Right atrium auricular region (tissue), 2 donors: Measurements from ENCODE around the gene PHACTR1. TPM values are rescaled to one million over a fixed set of nuclear protein-coding genes. Genes with fewer than 3 reads are reported as not detected.

Source experiments
- DNase-seq: peaks from one replicate; pipeline ENCODE4 v3.0.0-alpha.2; 2019; ENCODE audit warnings: low spot score
- H3K27ac ChIP-seq, 2 donors: fragments of 200-600 bp; sonication (generic); 1 replicate in 1 of 2; 2 replicates in 1 of 2; pipeline ENCODE4 v1.5.1; 2016 to 2019
- H3K27me3 ChIP-seq, 2 donors: fragments of 200-600 bp; sonication (generic); one replicate each; pipeline versions ENCODE4 v1.5.1 to v1.6.0; 2017 to 2019
- H3K36me3 ChIP-seq: fragments of 200-600 bp; sonication (generic); one replicate; pipeline ENCODE4 v1.5.1; 2016
- H3K4me1 ChIP-seq, 2 donors: fragments of 200-600 bp; sonication (generic); one replicate each; pipeline versions ENCODE4 v1.5.1 to v1.6.0; 2017 to 2019
- H3K4me3 ChIP-seq, 2 donors: fragments of 200-600 bp; sonication (generic); 1 replicate in 1 of 2; 2 replicates in 1 of 2; pipeline ENCODE4 v1.5.1; 2017 to 2019; ENCODE audit warnings: mild to moderate bottlenecking in 1 of 2, moderate library complexity in 1 of 2
- H3K9me3 ChIP-seq, 2 donors: fragments of 200-600 bp; sonication (generic); one replicate each; pipeline ENCODE4 v1.5.1; 2019
- total RNA-seq, 2 donors: library from RNA; depleted of rRNA; stranded (reverse); fragments of >200 nt; gene quantifications; one replicate each; pipeline ENCODE4 v1.1.0, GENCODE V29; 2016
- TF ChIP-seq, protein P1 (sequence below), 2 donors: fragments of 200-600 bp; sonication (generic); IDR thresholded peaks; one replicate each; pipeline ENCODE4 v1.5.1; 2019; ENCODE audit warnings: antibody characterized with exemption in 2 of 2

PHACTR1 gene
- total RNA-seq, 2 donors from 2014 or later, result 19.1 to 46.0 TPM

DNA sequence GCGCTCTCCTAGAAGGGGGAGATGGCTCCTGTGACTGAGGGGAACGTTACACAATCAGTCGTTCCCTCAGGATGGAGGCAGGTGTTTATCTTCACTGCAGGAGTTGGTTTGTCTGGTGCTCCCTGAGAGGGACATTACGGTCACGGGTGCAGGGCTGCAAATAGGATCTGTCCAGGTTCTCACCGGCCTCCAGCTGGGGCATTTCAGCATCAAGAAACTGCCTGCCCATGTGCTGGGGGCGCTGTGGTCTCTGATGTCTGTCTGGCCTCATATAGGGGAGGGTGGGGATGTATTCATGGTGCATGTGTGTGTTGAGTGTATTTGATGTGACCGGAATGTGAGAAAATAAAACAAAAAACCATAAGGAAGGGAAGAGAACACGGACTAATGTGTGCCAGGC lies 534.7 kb downstream of the PHACTR1 start:
- H3K27me3 ChIP-seq, result no peaks in the 10 kb centered on the region
- TF ChIP-seq, protein P1, sequence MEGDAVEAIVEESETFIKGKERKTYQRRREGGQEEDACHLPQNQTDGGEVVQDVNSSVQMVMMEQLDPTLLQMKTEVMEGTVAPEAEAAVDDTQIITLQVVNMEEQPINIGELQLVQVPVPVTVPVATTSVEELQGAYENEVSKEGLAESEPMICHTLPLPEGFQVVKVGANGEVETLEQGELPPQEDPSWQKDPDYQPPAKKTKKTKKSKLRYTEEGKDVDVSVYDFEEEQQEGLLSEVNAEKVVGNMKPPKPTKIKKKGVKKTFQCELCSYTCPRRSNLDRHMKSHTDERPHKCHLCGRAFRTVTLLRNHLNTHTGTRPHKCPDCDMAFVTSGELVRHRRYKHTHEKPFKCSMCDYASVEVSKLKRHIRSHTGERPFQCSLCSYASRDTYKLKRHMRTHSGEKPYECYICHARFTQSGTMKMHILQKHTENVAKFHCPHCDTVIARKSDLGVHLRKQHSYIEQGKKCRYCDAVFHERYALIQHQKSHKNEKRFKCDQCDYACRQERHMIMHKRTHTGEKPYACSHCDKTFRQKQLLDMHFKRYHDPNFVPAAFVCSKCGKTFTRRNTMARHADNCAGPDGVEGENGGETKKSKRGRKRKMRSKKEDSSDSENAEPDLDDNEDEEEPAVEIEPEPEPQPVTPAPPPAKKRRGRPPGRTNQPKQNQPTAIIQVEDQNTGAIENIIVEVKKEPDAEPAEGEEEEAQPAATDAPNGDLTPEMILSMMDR (IDR thresholded peaks at IDR 0.05), result no peak
- H3K4me1 ChIP-seq, result no peaks in the 10 kb centered on the region

DNA sequence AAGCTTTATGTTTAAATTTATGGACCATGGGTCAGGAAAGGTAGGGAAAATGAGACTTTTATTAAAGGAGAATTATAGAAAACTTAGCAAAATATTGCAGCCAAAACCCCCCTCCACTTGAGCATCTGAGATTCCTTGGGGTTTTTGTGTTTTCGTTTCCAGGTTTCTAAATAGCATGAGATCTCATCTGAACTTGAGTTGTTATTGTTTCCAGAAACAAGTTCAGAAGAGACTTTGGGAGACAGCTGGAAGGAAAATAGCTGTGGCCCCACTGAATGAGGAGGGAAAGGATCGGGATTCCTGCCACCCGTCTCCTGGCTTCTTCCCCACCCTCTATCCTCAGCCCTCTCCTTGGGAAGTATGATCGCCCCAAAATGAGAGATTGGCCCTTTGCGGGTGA lies 536.2 kb downstream of the PHACTR1 start:
- TF ChIP-seq, protein P1 (IDR thresholded peaks at IDR 0.05), result no peak
- Histone ChIP-seq H3K27ac (no peak overlapping the region), H3K4me1 (no peaks in the 10 kb centered on the region), H3K4me3 (no peak overlapping the region), H3K27me3 (no peaks in the 10 kb centered on the region), H3K9me3 (peaks cover 0 to 9% of the 10 kb centered on the region in 2 donors), H3K36me3 (no peaks in the 10 kb centered on the region)
- no peak for DNase-seq

More for the DNA sequence above, 534.7 kb downstream of the PHACTR1 start:
- DNase-seq, result no peak
- no peak overlapping the region for H3K27ac ChIP-seq
- peaks cover 0 to 8% of the 10 kb centered on the region in 2 donors for H3K9me3 ChIP-seq
- H3K36me3 ChIP-seq, result no peaks in the 10 kb centered on the region
- H3K4me3 ChIP-seq, result no peak overlapping the region

DNA sequence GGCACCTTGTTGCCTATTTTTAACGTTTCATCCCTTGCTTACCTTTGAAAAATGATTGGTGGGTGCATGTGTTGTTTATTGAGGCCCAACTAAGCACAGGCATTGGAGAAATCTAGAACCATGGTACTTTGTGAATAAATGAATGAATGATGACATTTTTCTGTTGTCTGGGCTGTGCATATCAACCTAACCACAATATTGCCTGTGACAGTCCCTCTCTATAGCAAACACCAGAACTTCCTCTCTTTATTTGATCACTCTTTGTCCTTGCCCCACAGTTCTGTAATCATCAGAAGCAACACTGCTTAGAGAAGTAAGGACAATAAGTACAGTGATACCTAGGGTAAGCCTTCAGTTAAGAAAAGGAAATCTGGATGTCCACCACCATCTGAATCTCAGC lies 536.7 kb downstream of the PHACTR1 start:
- H3K9me3 ChIP-seq, result peaks cover 0 to 9% of the 10 kb centered on the region in 2 donors
- no peaks in the 10 kb centered on the region for H3K4me1 ChIP-seq
- no peaks in the 10 kb centered on the region for H3K36me3 ChIP-seq
- no peak overlapping the region for H3K27ac ChIP-seq
- DNase-seq, result no peak
- H3K4me3 ChIP-seq, result no peak overlapping the region
- no peaks in the 10 kb centered on the region for H3K27me3 ChIP-seq
- TF ChIP-seq, protein P1 (IDR thresholded peaks at IDR 0.05), result no peak

DNA sequence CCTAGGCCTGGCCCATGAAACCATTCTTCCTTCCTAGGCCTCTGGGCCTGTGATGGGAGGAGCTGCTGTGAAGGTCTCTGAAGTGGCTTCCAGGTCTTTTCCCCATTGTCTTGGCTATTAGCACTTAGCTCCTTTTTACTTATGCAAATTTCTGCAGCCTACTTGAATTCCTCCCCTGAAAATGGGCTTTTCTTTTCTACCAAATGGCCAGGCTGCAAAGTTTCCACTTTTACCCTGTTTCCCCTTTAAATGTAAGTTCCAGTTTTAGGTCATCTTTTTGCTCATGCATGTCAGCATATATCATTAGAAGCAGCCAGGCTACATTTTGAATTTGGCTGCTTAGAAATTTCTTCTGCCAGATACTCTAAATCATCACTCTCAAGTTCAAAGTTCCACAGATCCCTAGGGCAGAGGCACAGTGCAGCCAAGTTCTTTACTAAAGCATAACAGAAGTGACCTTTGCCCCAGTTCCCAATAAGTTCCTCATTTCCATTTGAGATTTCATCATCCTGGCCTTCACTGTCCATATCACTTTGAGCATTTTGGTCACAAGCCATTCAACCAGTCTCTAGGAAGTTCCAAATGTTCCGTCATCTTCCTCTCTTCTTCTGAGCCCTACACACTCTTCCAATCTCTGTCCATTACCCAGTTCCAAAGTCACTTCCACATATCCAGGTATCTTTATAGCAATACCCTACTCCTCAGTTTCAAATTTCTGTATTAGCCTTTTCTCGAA lies 539.9 kb downstream of the PHACTR1 start:
- Histone ChIP-seq H3K36me3 (no peaks in the 10 kb centered on the region), H3K27me3 (no peaks in the 10 kb centered on the region), H3K4me3 (no peak overlapping the region), H3K4me1 (no peaks in the 10 kb centered on the region), H3K9me3 (peaks cover 0 to 9% of the 10 kb centered on the region in 2 donors), H3K27ac (no peak overlapping the region)
- DNase-seq, result no peak
- TF ChIP-seq, protein P1 (IDR thresholded peaks at IDR 0.05), result no peak

DNA sequence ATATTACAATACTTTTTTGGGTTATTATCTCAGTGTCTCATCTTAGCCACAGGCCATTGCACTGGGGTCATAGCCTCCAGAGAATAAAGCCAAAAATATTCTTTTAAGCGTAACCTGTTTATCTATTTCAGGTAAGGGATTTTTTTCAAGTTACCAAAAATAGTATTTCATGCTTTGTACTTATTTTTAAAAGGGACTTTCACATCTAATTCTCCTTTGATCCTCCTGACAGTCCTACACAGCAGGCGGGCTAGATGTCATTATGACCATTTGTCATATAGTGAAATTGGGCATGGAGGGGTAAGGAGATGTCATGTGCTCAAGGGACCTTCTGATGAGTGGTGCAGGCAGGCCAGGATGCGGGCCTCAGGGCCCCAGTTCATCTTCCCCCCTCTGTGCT lies 542.8 kb downstream of the PHACTR1 start:
- Histone ChIP-seq H3K9me3 (peaks cover 0 to 9% of the 10 kb centered on the region in 2 donors), H3K36me3 (no peaks in the 10 kb centered on the region), H3K4me3 (no peak overlapping the region)

More for the DNA sequence above, 542.8 kb downstream of the PHACTR1 start:
- H3K27me3 ChIP-seq, result no peaks in the 10 kb centered on the region
- TF ChIP-seq, protein P1 (IDR thresholded peaks at IDR 0.05), result no peak
- DNase-seq, result no peak
- no peaks in the 10 kb centered on the region for H3K4me1 ChIP-seq
- H3K27ac ChIP-seq, result no peak overlapping the region
